ENCODE data around the gene FAM221A. TPM values are rescaled to one million over a fixed set of nuclear protein-coding genes. Genes with fewer than 3 reads are reported as not detected.
A peak's percentile ranks its signal among the peaks of the same experiment; 100 is the strongest.

FAM221A gene
- total and polyA plus RNA-seq, 4 donors = 2.8 to 12.0 (median 5.4) TPM

- Histone ChIP-seq H3K27ac (ENCODE audit: low read depth in 1 of 2, low read length in 2 of 2) (no peak overlapping the region), H3K4me1 (ENCODE audit: control insufficient read depth in 4 of 4, insufficient read depth in 4 of 4, low read length in 3 of 4) (peaks cover 1 to 8% (median 3%) of the 10 kb centered on the region in 4 donors), H3K9me3 (ENCODE audit: control insufficient read depth in 4 of 4, low read length in 3 of 4) (no peaks in the 10 kb centered on the region), H3K9ac (ENCODE audit: low read depth in 1 of 2, low read length in 2 of 2) (no peak overlapping the region), H3K4me3 (ENCODE audit: low read depth in 1 of 3, low read length in 3 of 3) (no peak overlapping the region), H3K36me3 (ENCODE audit: control insufficient read depth in 4 of 4, insufficient read depth in 3 of 4, low read depth in 1 of 4, low read length in 3 of 4) (peaks cover 0 to 23% (median 9%) of the 10 kb centered on the region in 4 donors), H3K27me3 (ENCODE audit: control insufficient read depth in 4 of 4, insufficient read depth in 4 of 4, low read length in 3 of 4) (no peaks in the 10 kb centered on the region)
- no peak for DNase-seq (ENCODE audit: low spot score)
- no peak for TF ChIP-seq ZBTB33 (IDR thresholded peaks at IDR 0.05)
- 66% methylated on average over 4 of the region's 4 CpGs for WGBS
Measured at GRCh38 chr7:23689165-23689564, 9.2 kb downstream of the FAM221A start.

GRCh38 chr7:23691320-23691719, 11.3 kb downstream of the FAM221A start:
- no peak for DNase-seq (ENCODE audit: low spot score)
- peaks cover 0 to 8% (median 0%) of the 10 kb centered on the region in 4 donors for H3K4me1 ChIP-seq (ENCODE audit: control insufficient read depth in 4 of 4, insufficient read depth in 4 of 4, low read length in 3 of 4)
- H3K36me3 ChIP-seq (ENCODE audit: control insufficient read depth in 4 of 4, insufficient read depth in 3 of 4, low read depth in 1 of 4, low read length in 3 of 4) = peaks cover 0 to 26% (median 9%) of the 10 kb centered on the region in 4 donors
- no peak overlapping the region for H3K4me3 ChIP-seq (ENCODE audit: low read depth in 1 of 3, low read length in 3 of 3)
- H3K27ac ChIP-seq (ENCODE audit: low read depth in 1 of 2, low read length in 2 of 2) = no peak overlapping the region
- WGBS = 95% methylated on average over 4 of the region's 4 CpGs
- H3K9me3 ChIP-seq (ENCODE audit: control insufficient read depth in 4 of 4, low read length in 3 of 4) = no peaks in the 10 kb centered on the region
- no peak overlapping the region for H3K9ac ChIP-seq (ENCODE audit: low read depth in 1 of 2, low read length in 2 of 2)
- no peaks in the 10 kb centered on the region for H3K27me3 ChIP-seq (ENCODE audit: control insufficient read depth in 4 of 4, insufficient read depth in 4 of 4, low read length in 3 of 4)
- TF ChIP-seq ATF3 (IDR thresholded peaks at IDR 0.05) = no peak

GRCh38 chr7:23693224-23693623, 13.2 kb downstream of the FAM221A start:
- DNase-seq (ENCODE audit: low spot score) = no peak
- Histone ChIP-seq H3K4me3 (ENCODE audit: low read depth in 1 of 3, low read length in 3 of 3) (no peak overlapping the region), H3K9ac (ENCODE audit: low read depth in 1 of 2, low read length in 2 of 2) (no peak overlapping the region), H3K4me1 (ENCODE audit: control insufficient read depth in 4 of 4, insufficient read depth in 4 of 4, low read length in 3 of 4) (peaks cover 0 to 3% (median 0%) of the 10 kb centered on the region in 4 donors), H3K36me3 (ENCODE audit: control insufficient read depth in 4 of 4, insufficient read depth in 3 of 4, low read depth in 1 of 4, low read length in 3 of 4) (peaks cover 0 to 26% (median 9%) of the 10 kb centered on the region in 4 donors), H3K9me3 (ENCODE audit: control insufficient read depth in 4 of 4, low read length in 3 of 4) (no peaks in the 10 kb centered on the region), H3K27ac (ENCODE audit: low read depth in 1 of 2, low read length in 2 of 2) (no peak overlapping the region), H3K27me3 (ENCODE audit: control insufficient read depth in 4 of 4, insufficient read depth in 4 of 4, low read length in 3 of 4) (no peaks in the 10 kb centered on the region)
- TF ChIP-seq TAF1 (conservative IDR thresholded peaks at IDR 0.05) (no peak), CTCF (IDR thresholded peaks at IDR 0.05; ENCODE audit: low read depth, low read length, missing input control) (no peak), RXRA (IDR thresholded peaks at IDR 0.05) (no peak), GABPA (IDR thresholded peaks at IDR 0.05 in 1 of 2, conservative IDR thresholded peaks at IDR 0.05 in 1 of 2) (no peak), EGR1 (IDR thresholded peaks at IDR 0.05; ENCODE audit: low read depth in 2 of 2) (no peak)

- WGBS = 48% methylated on average over 7 of the region's 7 CpGs
- Histone ChIP-seq H3K4me1 (ENCODE audit: control insufficient read depth in 4 of 4, insufficient read depth in 4 of 4, low read length in 3 of 4) (no peaks in the 10 kb centered on the region), H3K9me3 (ENCODE audit: control insufficient read depth in 4 of 4, low read length in 3 of 4) (no peaks in the 10 kb centered on the region), H3K27me3 (ENCODE audit: control insufficient read depth in 4 of 4, insufficient read depth in 4 of 4, low read length in 3 of 4) (no peaks in the 10 kb centered on the region), H3K9ac (ENCODE audit: low read depth in 1 of 2, low read length in 2 of 2) (no peak overlapping the region), H3K27ac (ENCODE audit: low read depth in 1 of 2, low read length in 2 of 2) (no peak overlapping the region), H3K36me3 (ENCODE audit: control insufficient read depth in 4 of 4, insufficient read depth in 3 of 4, low read depth in 1 of 4, low read length in 3 of 4) (peaks cover 0 to 18% (median 5%) of the 10 kb centered on the region in 4 donors), H3K4me3 (ENCODE audit: low read depth in 1 of 3, low read length in 3 of 3) (no peak overlapping the region)
- peak; percentile 75 for DNase-seq (ENCODE audit: low spot score)
- TF ChIP-seq CTCF (IDR thresholded peaks at IDR 0.05; ENCODE audit: low read depth, low read length, missing input control) (peak; percentile 43), RAD21 (IDR thresholded peaks at IDR 0.05) (peak; percentile 28 to 71), FOXA2 (IDR thresholded peaks at IDR 0.05) (no peak), FOXA1 (IDR thresholded peaks at IDR 0.05) (no peak)
Measured at GRCh38 chr7:23696916-23697441, 17.0 kb downstream of the FAM221A start.
